H1 (cell line): ENCODE measurements around the gene GREB1L. TPM values are rescaled to one million over a fixed set of nuclear protein-coding genes. Genes with fewer than 3 reads are reported as not detected.

ENCODE experiments used
- CTCF ChIA-PET: fragments of 300-600 bp; sonication (Branson Sonifier 250); formaldehyde crosslinking; loops from one replicate; lab custom pipeline; 2021; ENCODE audit not compliant: partially characterized antibody; lab: Charles Lee
- POLR2A ChIA-PET: fragments of 300-600 bp; sonication (Branson Sonifier 250); formaldehyde crosslinking; loops from one replicate; lab custom pipeline; 2021; ENCODE audit warnings: inconsistent platforms; ENCODE audit not compliant: partially characterized antibody; lab: Charles Lee
- DNase-seq, 2 experiments: peaks; one replicate each; pipeline versions ENCODE4 v3.0.0 to v3.0.0-alpha.2; 2010 to 2022; ENCODE audit warnings: low spot score in 2 of 2, low read depth in 1 of 2, mixed read lengths in 1 of 2
- FAIRE-seq: peaks from 2 replicates; lab custom pipeline; 2011; peaks lifted over from hg19 to GRCh38; lab: Jason Lieb, UNC
- H2AFZ ChIP-seq: 2 replicates; pipeline ENCODE4 v1.8.1; 2012; ENCODE audit warnings: low read length, inconsistent platforms
- H2AK5ac ChIP-seq: 2 replicates; pipeline ENCODE4 v1.6.1; 2013; ENCODE audit warnings: low read depth, low read length
- H2BK120ac ChIP-seq: replicated peaks from 2 replicates; pipeline ENCODE3; 2013; ENCODE audit warnings: low read depth, low read length, inconsistent platforms
- H2BK12ac ChIP-seq: 2 replicates; pipeline ENCODE4 v1.6.1; 2013; ENCODE audit warnings: low read depth, low read length
- H2BK15ac ChIP-seq: 2 replicates; pipeline ENCODE4 v1.6.1; 2013; ENCODE audit warnings: low read length
- H2BK20ac ChIP-seq: 2 replicates; pipeline ENCODE4 v1.6.1; 2013; ENCODE audit warnings: low read length
- H2BK5ac ChIP-seq: 2 replicates; pipeline ENCODE4 v1.6.1; 2013; ENCODE audit warnings: low read depth, low read length
- H3K14ac ChIP-seq: 2 replicates; pipeline ENCODE4 v1.6.1; 2013; ENCODE audit warnings: inconsistent platforms; ENCODE audit not compliant: insufficient read length
- H3K18ac ChIP-seq: 2 replicates; pipeline ENCODE4 v1.6.1; 2013; ENCODE audit warnings: low read length; ENCODE audit errors: extremely low read depth
- H3K23ac ChIP-seq: 2 replicates; pipeline ENCODE4 v1.6.1; 2013; ENCODE audit warnings: inconsistent platforms; ENCODE audit not compliant: insufficient read length
- H3K23me2 ChIP-seq: 2 replicates; pipeline ENCODE4 v1.6.1; 2013; ENCODE audit warnings: low read depth, low read length
- H3K27ac ChIP-seq: 2 replicates; pipeline ENCODE4 v1.6.1; 2011; ENCODE audit warnings: low read depth, low read length, inconsistent platforms
- H3K27me3 ChIP-seq, 4 experiments: replicated peaks in 1 of 4; 1 replicate in 1 of 4; 2 replicates in 3 of 4; pipeline versions ENCODE4 v1.6.1 to v1.8.1; 2011 to 2013; ENCODE audit warnings: low read length in 3 of 4, mild to moderate bottlenecking in 3 of 4, inconsistent platforms in 2 of 4, mixed read lengths in 2 of 4, moderate library complexity in 1 of 4; ENCODE audit not compliant: control insufficient read depth in 3 of 4, insufficient read depth in 3 of 4; ENCODE audit errors: extremely low read depth in 1 of 4
- H3K36me3 ChIP-seq, 4 experiments: 2 replicates each; pipeline versions ENCODE4 v1.6.1 to v1.8.1; 2011 to 2013; ENCODE audit warnings: mild to moderate bottlenecking in 4 of 4, low read length in 3 of 4, moderate library complexity in 2 of 4, control low read depth in 1 of 4, inconsistent platforms in 1 of 4; ENCODE audit not compliant: insufficient read depth in 4 of 4, control insufficient read depth in 2 of 4
- H3K4ac ChIP-seq: replicated peaks from 2 replicates; pipeline ENCODE3; 2013; ENCODE audit warnings: low read length, low read depth, mixed read lengths, inconsistent platforms; ENCODE audit not compliant: insufficient read length
- H3K4me1 ChIP-seq, 4 experiments: replicated peaks in 1 of 4; 1 replicate in 1 of 4; 2 replicates in 3 of 4; pipeline versions ENCODE4 v1.6.1 to v1.8.1; 2011 to 2013; ENCODE audit warnings: low read length in 3 of 4, inconsistent platforms in 2 of 4, mixed read lengths in 1 of 4; ENCODE audit not compliant: insufficient read depth in 4 of 4, control insufficient read depth in 3 of 4
- H3K4me2 ChIP-seq, 2 experiments: 2 replicates each; pipeline versions ENCODE4 v1.6.1 to v1.8.1; 2011 to 2013; ENCODE audit warnings: low read depth in 2 of 2, low read length in 2 of 2, control low read depth in 1 of 2, inconsistent platforms in 1 of 2, mild to moderate bottlenecking in 1 of 2; ENCODE audit not compliant: insufficient read depth in 1 of 2
- H3K4me3 ChIP-seq, 4 experiments: fragments of 200-600, 300-600 bp in 1 of 4; sonication (generic), shearing (Covaris generic), sonication (Bioruptor Twin) in 1 of 4; 2 replicates each; pipeline versions ENCODE4 v1.5.1 to v1.8.1; 2011 to 2016; ENCODE audit warnings: low read length in 4 of 4, low read depth in 3 of 4, control low read depth in 2 of 4, inconsistent platforms in 2 of 4, mild to moderate bottlenecking in 2 of 4, mixed read lengths in 1 of 4, moderate library complexity in 1 of 4; ENCODE audit not compliant: insufficient read depth in 2 of 4; ENCODE audit errors: extremely low read depth in 1 of 4
- H3K56ac ChIP-seq: replicated peaks from 2 replicates; pipeline ENCODE3; 2013; ENCODE audit warnings: low read depth, mild to moderate bottlenecking, mixed read lengths, low read length, inconsistent platforms; ENCODE audit not compliant: insufficient read length
- H3K79me1 ChIP-seq: 2 replicates; pipeline ENCODE4 v1.6.1; 2013; ENCODE audit warnings: low read depth, low read length, control low read depth
- H3K79me2 ChIP-seq, 2 experiments: 2 replicates each; pipeline versions ENCODE4 v1.6.1 to v1.8.1; 2012 to 2013; ENCODE audit warnings: low read length in 2 of 2, mild to moderate bottlenecking in 2 of 2, inconsistent platforms in 1 of 2; ENCODE audit not compliant: insufficient read depth in 2 of 2, control insufficient read depth in 1 of 2
- H3K9ac ChIP-seq, 4 experiments: replicated peaks in 1 of 4; 1 replicate in 1 of 4; 2 replicates in 3 of 4; pipeline versions ENCODE4 v1.6.1 to v1.8.1; 2011 to 2013; ENCODE audit warnings: low read depth in 3 of 4, low read length in 3 of 4, control low read depth in 2 of 4, mild to moderate bottlenecking in 2 of 4, moderate library complexity in 2 of 4, inconsistent platforms in 1 of 4; ENCODE audit errors: extremely low read depth in 1 of 4
- H3K9me3 ChIP-seq, 2 experiments: 2 replicates each; pipeline versions ENCODE4 v1.6.1 to v1.8.1; 2012 to 2013; ENCODE audit warnings: mild to moderate bottlenecking in 2 of 2, moderate library complexity in 2 of 2, control low read depth in 1 of 2, inconsistent platforms in 1 of 2, low read depth in 1 of 2, low read length in 1 of 2, mixed read lengths in 1 of 2; ENCODE audit not compliant: insufficient read depth in 2 of 2
- H4K20me1 ChIP-seq, 2 experiments: replicated peaks in 1 of 2; 2 replicates each; pipeline versions ENCODE3 to v1.8.1; 2011 to 2013; ENCODE audit warnings: inconsistent platforms in 2 of 2, low read length in 2 of 2, mild to moderate bottlenecking in 1 of 2; ENCODE audit not compliant: insufficient read depth in 2 of 2, control insufficient read depth in 1 of 2
- H4K5ac ChIP-seq: 2 replicates; pipeline ENCODE4 v1.6.1; 2013; ENCODE audit warnings: low read length, low read depth, mixed read lengths, inconsistent platforms; ENCODE audit not compliant: insufficient read length
- H4K8ac ChIP-seq: 2 replicates; pipeline ENCODE4 v1.8.0; 2013; ENCODE audit warnings: mild to moderate bottlenecking, moderate library complexity, low read length, inconsistent platforms; ENCODE audit not compliant: insufficient read depth; ENCODE audit errors: extremely low read depth
- H4K91ac ChIP-seq: replicated peaks from 2 replicates; pipeline ENCODE3; 2013; ENCODE audit warnings: low read length, mixed read lengths, inconsistent platforms; ENCODE audit not compliant: insufficient read length
- HDAC2 ChIP-seq, 2 experiments: fragments of 300-600 bp in 1 of 2; sonication (generic) in 1 of 2; IDR thresholded peaks; 2 replicates each; pipeline ENCODE4 v1.6.1; 2011 to 2012; ENCODE audit warnings: low read depth in 2 of 2, low read length in 2 of 2, mild to moderate bottlenecking in 2 of 2, moderate library complexity in 2 of 2, borderline replicate concordance in 1 of 2, inconsistent platforms in 1 of 2
- SIRT6 ChIP-seq: IDR thresholded peaks from one replicate; pipeline ENCODE4 v1.7.1; 2012; ENCODE audit warnings: low read length, inconsistent platforms
- WGBS, 2 experiments: shearing (Covaris generic) in 1 of 2; methylation state at CpG; one replicate each; pipeline versions ENCODE4 v1.1.6 to v1.1.7; 2013 to 2015; ENCODE audit warnings: low lambda C conversion rate in 2 of 2, mixed read lengths in 2 of 2, inconsistent platforms in 1 of 2, low coverage in 1 of 2, missing lambda C conversion rate in 1 of 2; ENCODE audit not compliant: insufficient replicate concordance in 2 of 2, insufficient coverage in 1 of 2, insufficient read length in 1 of 2; ENCODE audit errors: extremely low coverage in 1 of 2, missing lambda C conversion rate in 1 of 2; 5-methylcytosine and 5-hydroxymethylcytosine counted together
- polyA plus RNA-seq, 7 experiments: library from polyadenylated mRNA; depleted of rRNA in 3 of 7; stranded (reverse) in 5 of 7; unstranded in 2 of 7; fragments of >200 nt in 5 of 7; fragments of 200-250 nt in 2 of 7; gene quantifications; 1 replicate in 5 of 7; 2 replicates in 1 of 7; 4 replicates in 1 of 7; pipeline versions ENCODE4 v1.2.1 to v1.2.3, GENCODE V29; 2011 to 2013; ENCODE audit warnings: missing spikeins in 2 of 7, mixed read lengths in 2 of 7
- total RNA-seq: library from RNA; stranded (reverse); fragmentation: NEBNext Ultra II Directional; extraction: Animal tissue kit (Norgen Biotek cat#: 25700); gene quantifications from 2 replicates; pipeline ENCODE4 v1.2.1, GENCODE V29; 2021
- TF ChIP-seq, protein P1 (sequence below): IDR thresholded peaks from 2 replicates; pipeline ENCODE4 v1.6.1; 2011; ENCODE audit warnings: low read length, improper control_type of control experiment

GREB1L gene
- total and polyA plus RNA-seq, 2 of the 8 experiments (the other 6 are each of a cell fraction or from before 2014, with no cell fraction given), result 0.34 to 1.6 TPM

DNA sequence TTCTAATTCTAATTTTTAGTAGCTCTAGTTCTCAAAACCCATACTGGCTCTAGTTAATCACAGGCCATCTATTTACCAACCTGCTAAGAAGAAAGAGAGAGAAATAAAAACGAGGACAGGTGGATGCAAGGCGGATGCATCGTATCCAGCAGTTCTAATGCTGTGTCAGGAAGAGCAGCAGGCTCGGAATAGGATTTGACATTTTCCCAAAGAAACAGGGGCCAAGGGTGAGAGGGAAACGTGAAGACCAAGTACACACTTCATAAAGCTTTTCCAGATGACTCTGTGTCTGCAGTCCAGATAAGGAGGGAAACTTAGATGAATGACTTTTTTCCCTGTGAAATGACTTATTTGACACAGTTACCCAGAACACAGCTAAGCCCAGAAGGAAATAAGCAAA, 241.0 kb downstream of the GREB1L start:
- H3K4me2 ChIP-seq, result no peak overlapping the region
- no peak overlapping the region for H2AK5ac ChIP-seq
- no peak overlapping the region for H3K4me3 ChIP-seq
- H3K9ac ChIP-seq, result no peak overlapping the region
- H2BK5ac ChIP-seq, result no peak overlapping the region
- ChIA-PET CTCF (interaction anchor here (0.5 to 3.1 kb wide), 5 partner anchors 9 to 474 kb away, joined by 3 to 14 read pairs (median 8); no protein-coding TSS in a partner anchor), POLR2A (interaction anchor here (0.6 kb wide), 1 partner anchor 236 kb away, joined by 3 read pairs; no protein-coding TSS in a partner anchor)
- H3K79me1 ChIP-seq, result no peaks in the 10 kb centered on the region
- no peaks in the 10 kb centered on the region for H3K79me2 ChIP-seq
- TF ChIP-seq HDAC2 (IDR thresholded peaks at IDR 0.05; ENCODE audit: borderline replicate concordance in 1 of 2, low read depth in 2 of 2, low read length in 2 of 2) (no peak), SIRT6 (no peak)
- TF ChIP-seq, protein P1, sequence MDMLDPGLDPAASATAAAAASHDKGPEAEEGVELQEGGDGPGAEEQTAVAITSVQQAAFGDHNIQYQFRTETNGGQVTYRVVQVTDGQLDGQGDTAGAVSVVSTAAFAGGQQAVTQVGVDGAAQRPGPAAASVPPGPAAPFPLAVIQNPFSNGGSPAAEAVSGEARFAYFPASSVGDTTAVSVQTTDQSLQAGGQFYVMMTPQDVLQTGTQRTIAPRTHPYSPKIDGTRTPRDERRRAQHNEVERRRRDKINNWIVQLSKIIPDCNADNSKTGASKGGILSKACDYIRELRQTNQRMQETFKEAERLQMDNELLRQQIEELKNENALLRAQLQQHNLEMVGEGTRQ, result no peak
- no peak overlapping the region for H2BK12ac ChIP-seq
- H3K36me3 ChIP-seq, result no peaks in the 10 kb centered on the region; a peak in 3 of 8 replicates
- FAIRE-seq, result no peak
- H3K27ac ChIP-seq, result no peak overlapping the region
- H3K9me3 ChIP-seq, result no peaks in the 10 kb centered on the region
- no peak overlapping the region for H2BK15ac ChIP-seq
- no peak overlapping the region for H3K23ac ChIP-seq
- WGBS, 2 experiments, result 86% methylated on average over 5 of the region's 5 CpGs; no CpG with 5 or more reads in 1 of the 2 experiments
- H3K14ac ChIP-seq, result no peak overlapping the region
- no peaks in the 10 kb centered on the region for H4K20me1 ChIP-seq
- no peak overlapping the region for H3K18ac ChIP-seq
- H4K5ac ChIP-seq, result no peak overlapping the region
- no peaks in the 10 kb centered on the region for H3K27me3 ChIP-seq
- H3K4ac ChIP-seq, result no peak overlapping the region
- H2AFZ ChIP-seq, result no peak overlapping the region
- no peak overlapping the region for H2BK120ac ChIP-seq
- H3K23me2 ChIP-seq, result no peaks in the 10 kb centered on the region
- DNase-seq, result no peak
- no peak overlapping the region for H4K91ac ChIP-seq
- no peak overlapping the region for H3K56ac ChIP-seq
- H3K4me1 ChIP-seq, result no peaks in the 10 kb centered on the region; a peak in 2 of 7 replicates
- no peak overlapping the region for H4K8ac ChIP-seq
- H2BK20ac ChIP-seq, result no peak overlapping the region
